Measurements from ENCODE around the gene CDH13.

- TF ChIP-seq CTCF (IDR thresholded peaks at IDR 0.05; ENCODE audit: insufficient read depth, low read length) = no peak
- TF ChIP-seq, protein P1, sequence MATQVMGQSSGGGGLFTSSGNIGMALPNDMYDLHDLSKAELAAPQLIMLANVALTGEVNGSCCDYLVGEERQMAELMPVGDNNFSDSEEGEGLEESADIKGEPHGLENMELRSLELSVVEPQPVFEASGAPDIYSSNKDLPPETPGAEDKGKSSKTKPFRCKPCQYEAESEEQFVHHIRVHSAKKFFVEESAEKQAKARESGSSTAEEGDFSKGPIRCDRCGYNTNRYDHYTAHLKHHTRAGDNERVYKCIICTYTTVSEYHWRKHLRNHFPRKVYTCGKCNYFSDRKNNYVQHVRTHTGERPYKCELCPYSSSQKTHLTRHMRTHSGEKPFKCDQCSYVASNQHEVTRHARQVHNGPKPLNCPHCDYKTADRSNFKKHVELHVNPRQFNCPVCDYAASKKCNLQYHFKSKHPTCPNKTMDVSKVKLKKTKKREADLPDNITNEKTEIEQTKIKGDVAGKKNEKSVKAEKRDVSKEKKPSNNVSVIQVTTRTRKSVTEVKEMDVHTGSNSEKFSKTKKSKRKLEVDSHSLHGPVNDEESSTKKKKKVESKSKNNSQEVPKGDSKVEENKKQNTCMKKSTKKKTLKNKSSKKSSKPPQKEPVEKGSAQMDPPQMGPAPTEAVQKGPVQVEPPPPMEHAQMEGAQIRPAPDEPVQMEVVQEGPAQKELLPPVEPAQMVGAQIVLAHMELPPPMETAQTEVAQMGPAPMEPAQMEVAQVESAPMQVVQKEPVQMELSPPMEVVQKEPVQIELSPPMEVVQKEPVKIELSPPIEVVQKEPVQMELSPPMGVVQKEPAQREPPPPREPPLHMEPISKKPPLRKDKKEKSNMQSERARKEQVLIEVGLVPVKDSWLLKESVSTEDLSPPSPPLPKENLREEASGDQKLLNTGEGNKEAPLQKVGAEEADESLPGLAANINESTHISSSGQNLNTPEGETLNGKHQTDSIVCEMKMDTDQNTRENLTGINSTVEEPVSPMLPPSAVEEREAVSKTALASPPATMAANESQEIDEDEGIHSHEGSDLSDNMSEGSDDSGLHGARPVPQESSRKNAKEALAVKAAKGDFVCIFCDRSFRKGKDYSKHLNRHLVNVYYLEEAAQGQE (IDR thresholded peaks at IDR 0.05; ENCODE audit: insufficient replicate concordance, low read depth) = no peak
- no peak for TF ChIP-seq POLR2AphosphoS5 (IDR thresholded peaks at IDR 0.05; ENCODE audit: low read depth)
- no peak for TF ChIP-seq GABPA (IDR thresholded peaks at IDR 0.05; ENCODE audit: low read depth)
Observed at GRCh38 chr16:82874271-82874670, 247.5 kb downstream of the CDH13 start.
